K562 (cell line): ENCODE results near the gene EDEM1.

ENCODE experiments used
- ATF2 ChIP-seq: sonication (generic); formaldehyde crosslinking; IDR thresholded peaks from 2 replicates; pipeline ENCODE4 v1.8.1; 2022; ENCODE audit warnings: missing genetic modification reagents
- HCFC1 ChIP-seq: IDR thresholded peaks from 2 replicates; pipeline ENCODE4 v1.6.1; 2012; ENCODE audit warnings: low read depth, low read length, improper control_type of control experiment
- JUNB ChIP-seq: fragments of 450-650 bp; formaldehyde crosslinking; conservative IDR thresholded peaks from 2 replicates; pipeline ENCODE4 v1.4.0; 2020; ENCODE audit warnings: mild to moderate bottlenecking
- POLR2A ChIP-seq: fragments of 450-650 bp; conservative IDR thresholded peaks from 2 replicates; pipeline ENCODE4 v1.6.1; 2016
- POLR2AphosphoS5 ChIP-seq: IDR thresholded peaks from 2 replicates; pipeline ENCODE4 v1.6.1; 2011; ENCODE audit warnings: mild to moderate bottlenecking, low read depth, low read length, moderate library complexity; ENCODE audit not compliant: control insufficient read depth, insufficient read depth
- RAD21 ChIP-seq, 2 experiments: fragments of 250-450 bp in 1 of 2; fragments of 450-650 bp in 1 of 2; sonication (Bioruptor Pico) in 1 of 2; formaldehyde crosslinking in 1 of 2; IDR thresholded peaks in 1 of 2; conservative IDR thresholded peaks in 1 of 2; 2 replicates each; pipeline versions ENCODE4 v1.4.0 to v1.8.0; 2020 to 2022; ENCODE audit warnings: mild to moderate bottlenecking in 2 of 2, moderate library complexity in 1 of 2
- TAF1 ChIP-seq: IDR thresholded peaks from 2 replicates; pipeline ENCODE4 v1.6.1; 2011; ENCODE audit warnings: mild to moderate bottlenecking, low read length, moderate library complexity; ENCODE audit not compliant: insufficient read depth, control insufficient read depth, severe bottlenecking; ENCODE audit errors: extremely low read depth
- ZNF280B ChIP-seq: fragments of 250-450 bp; sonication (Bioruptor Pico); IDR thresholded peaks from 2 replicates; pipeline ENCODE4 v1.5.1; 2021; ENCODE audit warnings: mild to moderate bottlenecking

- no peak for TF ChIP-seq JUNB
- TF ChIP-seq TAF1 = no peak
- no peak for TF ChIP-seq POLR2AphosphoS5
- TF ChIP-seq ZNF280B (CRISPR knock-in tag) = no peak
- no peak for TF ChIP-seq ATF2
- TF ChIP-seq POLR2A = no peak
- TF ChIP-seq RAD21 (CRISPR knock-in tag; conservative IDR thresholded peaks at IDR 0.05 in 1 of 2, IDR thresholded peaks at IDR 0.05 in 1 of 2) = no peak
- no peak for TF ChIP-seq HCFC1
Observed at GRCh38 chr3:5267252-5267651, 79.7 kb downstream of the EDEM1 start.
